GM18526 (cell line): ENCODE measurements around the gene TRAPPC4.

Experiments used
- POLR2A ChIP-seq: IDR thresholded peaks from 3 replicates; pipeline ENCODE4 v1.6.1; 2011; ENCODE audit not compliant: insufficient read length; ENCODE audit errors: extremely low read depth

TRAPPC4 gene

DNA sequence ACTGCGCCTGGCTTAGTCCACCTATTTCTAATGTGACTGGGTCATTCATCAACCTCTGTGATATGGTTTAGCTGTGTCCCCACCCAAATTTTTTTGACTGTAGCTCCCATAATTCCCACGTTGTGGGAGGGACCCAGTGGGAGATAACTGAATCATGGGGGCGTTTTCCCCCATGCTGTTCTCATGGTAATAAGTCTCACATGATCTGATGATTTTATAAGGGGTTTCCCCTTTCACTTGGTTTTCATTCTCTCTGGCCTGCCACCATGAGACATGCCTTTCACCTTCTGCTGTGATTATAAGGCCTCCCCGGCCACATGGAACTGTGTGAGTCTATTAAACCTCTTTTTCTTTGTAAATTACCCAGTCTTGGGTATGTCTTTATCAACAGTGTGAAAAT lies 11.9 kb upstream of the TRAPPC4 start:
- TF ChIP-seq POLR2A, result no peak

- TF ChIP-seq POLR2A, result no peak
Measured at GRCh38 chr11:119011476-119012053, 7.0 kb upstream of the TRAPPC4 start.

DNA sequence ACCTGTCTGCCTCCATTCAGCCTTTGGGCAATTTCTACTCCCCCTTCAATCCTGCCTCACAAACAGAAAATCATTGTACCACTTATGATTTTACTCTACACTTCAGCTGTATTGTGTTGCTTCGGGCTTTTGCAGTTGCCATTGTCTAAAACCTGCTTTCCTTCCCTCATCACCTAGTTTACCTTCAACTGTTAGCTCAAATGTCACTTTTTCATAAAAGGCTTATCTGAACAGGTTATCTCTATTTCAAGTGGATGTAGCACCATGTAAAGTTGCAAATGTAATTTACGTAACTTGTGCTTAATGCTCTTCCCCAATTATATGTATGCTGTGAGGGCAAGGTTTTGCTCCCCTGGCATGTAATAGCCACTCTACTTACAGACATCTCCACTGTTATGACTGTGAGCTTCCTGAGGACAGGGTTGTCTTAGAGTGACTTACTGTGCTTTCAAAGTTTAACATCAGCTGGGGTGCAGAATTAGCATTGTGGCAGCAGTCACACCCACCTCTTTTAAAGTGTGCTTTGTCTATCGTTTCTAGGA lies 5.9 kb upstream of the TRAPPC4 start:
- no peak for TF ChIP-seq POLR2A

DNA sequence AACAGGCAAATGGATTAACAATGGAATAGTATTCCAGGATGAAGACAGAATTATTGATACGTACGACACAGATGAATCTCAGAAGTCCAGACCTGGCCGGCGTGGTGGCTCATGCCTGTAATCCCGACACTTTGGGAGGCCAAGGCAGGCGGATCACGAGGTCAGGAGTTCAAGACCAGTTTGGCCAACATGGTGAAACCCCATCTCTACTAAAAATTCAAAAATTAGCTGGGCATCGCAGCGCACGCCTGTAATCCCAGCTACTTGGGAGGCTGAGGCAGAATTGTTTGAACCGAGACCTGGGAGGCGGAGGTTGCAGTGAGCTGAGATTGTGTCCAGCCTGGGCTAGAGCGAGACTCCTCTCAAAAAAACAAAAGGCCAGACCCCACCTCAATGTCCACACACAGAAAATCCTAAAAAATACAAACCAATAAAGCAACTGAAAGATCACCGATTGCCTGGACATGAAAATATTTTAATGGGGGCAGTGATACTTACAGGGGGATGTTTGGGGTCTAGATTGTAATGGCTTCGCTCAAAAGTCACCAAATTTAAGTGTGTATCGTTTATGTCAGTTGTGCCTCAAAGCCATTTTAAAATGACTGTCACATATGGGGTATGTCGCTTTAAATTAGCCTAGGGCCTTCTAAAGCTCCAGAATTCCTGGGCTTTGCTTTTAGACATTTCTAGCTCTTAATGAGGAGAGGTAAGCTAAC lies 4.2 kb upstream of the TRAPPC4 start:
- TF ChIP-seq POLR2A, result peak; percentile 12

GRCh38 chr11:119015054-119015611 lies 3.4 kb upstream of the TRAPPC4 start:
- TF ChIP-seq POLR2A, result no peak

DNA sequence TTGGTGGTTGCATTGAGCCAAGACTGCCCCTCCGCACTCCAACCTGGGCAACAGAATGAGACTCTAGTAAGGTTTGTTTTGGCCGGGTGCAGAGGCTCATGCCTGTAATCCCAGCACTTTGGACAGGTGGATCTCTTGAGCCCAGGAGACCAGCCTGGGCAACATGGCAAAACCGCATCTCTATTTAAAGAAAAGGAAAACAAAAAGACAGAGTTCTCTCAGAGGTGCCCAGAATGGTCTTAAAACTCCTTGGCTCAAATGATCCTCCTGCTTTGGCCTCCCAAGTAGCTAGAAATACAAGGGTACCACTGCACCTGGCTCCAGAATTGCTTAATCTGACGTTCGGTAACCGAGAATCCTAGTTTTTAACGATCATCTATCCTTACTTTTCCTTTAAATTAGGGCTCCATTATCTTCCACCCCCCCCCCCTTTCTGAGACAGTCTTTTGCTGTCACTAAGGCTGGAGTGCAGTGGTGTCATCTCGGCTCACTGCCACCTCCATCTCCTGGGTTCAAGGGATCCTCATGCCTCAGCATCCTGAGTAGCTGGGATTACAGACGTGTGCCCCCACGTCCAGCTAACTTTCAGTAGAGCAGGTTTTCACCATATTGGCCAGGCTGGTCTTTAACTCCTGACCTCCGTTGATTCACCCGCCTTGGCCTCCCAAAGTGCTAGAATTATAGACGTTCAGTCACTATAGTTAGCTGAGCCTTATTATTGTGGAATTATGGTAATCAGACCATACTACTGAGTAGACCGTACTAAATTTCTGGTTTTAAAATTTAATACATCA lies 2.2 kb upstream of the TRAPPC4 start:
- TF ChIP-seq POLR2A, result no peak

DNA sequence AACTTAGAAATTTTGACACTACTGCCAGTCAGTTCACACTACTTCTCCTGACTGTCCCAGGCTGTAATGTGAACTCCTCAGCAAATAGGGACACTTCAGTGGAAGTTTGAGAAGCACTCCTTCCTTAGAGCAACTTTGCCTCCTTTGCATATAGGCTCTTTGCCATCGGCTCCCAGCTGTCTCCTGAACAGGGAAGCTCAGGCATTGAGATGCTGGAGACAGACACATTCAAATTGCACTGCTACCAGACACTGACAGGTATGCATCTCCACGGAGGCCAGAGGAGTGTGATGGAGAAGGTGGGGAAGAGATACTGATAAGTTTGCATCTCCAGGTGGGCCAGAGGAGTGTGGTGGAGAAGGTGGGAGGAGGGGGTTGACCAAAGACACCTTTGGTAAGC lies 1.4 kb downstream of the TRAPPC4 start:
- TF ChIP-seq POLR2A, result no peak

DNA sequence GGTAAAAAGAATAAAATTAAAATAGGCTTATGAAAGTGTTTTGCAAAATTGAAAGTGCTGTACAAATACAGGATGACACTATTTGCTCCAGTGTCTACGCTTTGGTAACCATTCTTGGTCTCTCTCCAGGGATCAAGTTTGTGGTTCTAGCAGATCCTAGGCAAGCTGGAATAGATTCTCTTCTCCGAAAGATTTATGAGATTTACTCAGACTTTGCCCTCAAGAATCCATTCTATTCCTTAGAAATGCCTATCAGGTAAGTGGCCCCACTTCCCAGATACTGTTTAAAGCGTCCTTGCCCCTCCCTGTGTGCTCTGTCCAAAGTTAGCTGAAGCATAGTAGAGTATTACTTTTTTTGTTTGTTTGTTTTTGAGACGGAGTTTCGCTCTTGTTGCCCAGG lies 3.1 kb downstream of the TRAPPC4 start:
- TF ChIP-seq POLR2A, result no peak

DNA sequence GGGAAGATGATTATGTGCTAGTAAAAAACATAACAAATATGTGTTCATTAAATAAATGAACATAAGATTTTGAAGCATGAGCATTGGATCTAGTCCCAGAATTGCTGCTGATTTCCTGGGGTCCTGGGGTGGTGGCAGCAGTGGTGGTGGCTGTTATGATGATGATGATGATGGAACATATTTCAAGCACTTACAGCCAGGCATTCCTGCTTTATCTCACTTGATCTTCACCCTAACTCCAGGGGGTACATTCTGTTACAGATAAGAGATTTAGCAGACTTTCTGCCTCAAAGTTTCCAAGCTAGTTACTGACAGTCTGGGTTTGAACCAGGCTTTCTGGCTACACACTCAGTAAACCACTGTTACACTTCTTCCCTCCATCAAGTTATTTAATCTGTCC lies 5.2 kb downstream of the TRAPPC4 start:
- no peak for TF ChIP-seq POLR2A

- no peak for TF ChIP-seq POLR2A
Measured at GRCh38 chr11:119024430-119025098, 6.0 kb downstream of the TRAPPC4 start.

- no peak for TF ChIP-seq POLR2A
Measured at GRCh38 chr11:119025099-119025473, 6.5 kb downstream of the TRAPPC4 start.

GRCh38 chr11:119025541-119025940 lies 7.0 kb downstream of the TRAPPC4 start:
- no peak for TF ChIP-seq POLR2A

DNA sequence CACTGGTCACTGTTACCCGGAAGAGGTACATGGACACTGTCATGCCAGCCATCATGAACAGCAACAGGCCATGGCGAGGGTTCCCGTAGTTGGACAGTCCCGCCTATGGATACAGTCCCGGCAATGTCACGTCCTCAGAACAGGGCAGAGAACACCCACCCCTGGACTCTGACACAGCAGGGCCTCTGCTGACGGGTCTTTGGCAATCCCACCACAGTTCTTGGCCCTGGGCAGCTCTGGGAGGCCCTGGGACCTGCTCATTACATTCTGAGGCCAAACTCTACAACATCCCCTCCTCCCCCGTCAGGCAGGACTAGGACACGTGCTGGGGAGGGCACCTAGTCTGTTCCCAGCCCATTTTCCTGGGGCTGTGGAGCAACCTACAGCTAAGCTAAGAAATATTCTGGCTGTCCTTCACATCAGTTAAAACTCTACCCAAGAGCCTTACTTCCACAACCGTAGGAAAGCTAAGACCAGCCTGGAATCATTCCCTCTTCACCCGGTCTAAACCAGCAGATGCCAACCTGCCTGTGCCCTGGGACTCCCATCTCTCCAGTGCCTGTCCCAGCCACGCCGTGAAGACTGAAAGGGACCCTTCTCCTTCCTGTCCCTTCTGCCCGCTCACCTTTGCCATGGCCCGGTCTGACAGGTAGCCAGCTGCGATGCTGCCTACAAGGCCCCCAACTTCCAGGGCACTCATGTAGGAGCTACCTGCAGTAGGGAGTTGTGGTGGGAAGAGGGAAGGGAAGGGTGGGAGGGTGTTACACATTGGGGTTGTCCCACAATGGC lies 7.6 kb downstream of the TRAPPC4 start:
- TF ChIP-seq POLR2A, result no peak

- TF ChIP-seq POLR2A, result no peak
Measured at GRCh38 chr11:119026970-119027369, 8.4 kb downstream of the TRAPPC4 start.
